Choroid plexus epithelial cell (primary cell): ENCODE data around the gene NOL4L.

ENCODE experiments used
- DNase-seq: peaks from one replicate; pipeline ENCODE4 v3.0.0-alpha.2; 2010; ENCODE audit warnings: low read depth
- H3K4me3 ChIP-seq: 2 replicates; pipeline ENCODE4 v1.5.1; 2011; ENCODE audit warnings: low read depth, mild to moderate bottlenecking, control low read depth, low read length, moderate library complexity
- CTCF ChIP-seq: conservative IDR thresholded peaks from 2 replicates; pipeline ENCODE4 v1.5.1; 2011; ENCODE audit warnings: low read depth, mild to moderate bottlenecking, control low read depth, inconsistent platforms, low read length, moderate library complexity

Gene NOL4L

DNA sequence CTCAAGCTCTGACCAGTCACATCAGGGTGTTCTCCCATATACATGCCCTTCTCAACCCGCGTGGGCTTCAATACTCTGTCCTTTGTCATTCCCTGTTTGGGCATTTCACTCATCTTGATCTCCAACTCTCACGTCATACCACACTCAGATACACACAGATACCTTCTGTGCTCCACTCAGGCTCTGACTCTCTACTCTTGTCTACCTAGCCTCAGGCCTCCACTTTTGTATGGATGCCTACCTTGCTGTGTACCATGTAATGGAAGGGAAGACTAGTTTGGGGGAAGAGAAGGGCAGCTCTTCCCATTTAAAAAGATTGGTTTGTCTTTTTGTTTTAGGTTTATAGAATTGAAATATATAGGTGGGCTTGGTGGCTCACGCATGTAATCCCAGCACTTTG is 178.4 kb downstream of the NOL4L start:
- no peak overlapping the region for H3K4me3 ChIP-seq
- TF ChIP-seq CTCF = no peak
- DNase-seq = no peak

DNA sequence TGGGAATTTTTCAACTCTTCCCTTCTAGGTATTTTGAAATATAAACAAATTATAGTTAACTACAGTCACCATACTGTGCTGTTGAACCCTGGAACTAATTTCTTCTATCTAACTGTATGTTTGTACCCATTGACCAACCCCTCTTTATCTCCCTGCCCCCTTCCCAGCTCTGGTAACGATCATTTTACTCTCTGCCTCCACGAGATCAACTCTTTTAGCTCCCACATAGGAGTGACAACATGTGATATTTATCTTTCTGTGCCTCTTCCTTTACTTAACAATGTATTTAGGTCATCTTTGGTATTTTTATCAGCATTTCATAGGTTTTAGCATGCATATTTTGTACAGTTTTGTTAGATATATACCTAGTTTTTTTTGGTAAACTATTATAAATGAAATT is 181.1 kb downstream of the NOL4L start:
- no peak for DNase-seq
- no peak overlapping the region for H3K4me3 ChIP-seq
- TF ChIP-seq CTCF = no peak

DNA sequence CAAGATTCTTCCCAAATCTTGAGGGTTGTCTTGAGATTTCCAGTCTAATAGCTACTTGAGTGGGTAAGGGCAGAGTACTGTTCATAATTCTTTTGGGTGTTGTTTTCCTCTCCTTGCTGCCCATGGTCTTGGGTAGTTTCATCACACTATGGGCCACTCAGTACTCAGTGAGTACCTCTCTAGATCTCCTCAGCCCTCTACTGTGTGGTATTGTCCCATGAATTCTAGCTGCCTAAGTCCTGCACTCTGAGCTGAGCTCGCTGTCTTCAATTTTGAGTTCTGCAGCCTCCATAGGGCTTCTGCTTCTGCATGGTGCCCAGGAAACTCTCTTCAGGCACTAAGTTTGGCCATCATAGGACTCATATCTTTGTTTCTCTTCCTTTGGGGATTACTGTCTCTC is 184.7 kb downstream of the NOL4L start:
- no peak for DNase-seq
- no peak for TF ChIP-seq CTCF
- no peak overlapping the region for H3K4me3 ChIP-seq

DNA sequence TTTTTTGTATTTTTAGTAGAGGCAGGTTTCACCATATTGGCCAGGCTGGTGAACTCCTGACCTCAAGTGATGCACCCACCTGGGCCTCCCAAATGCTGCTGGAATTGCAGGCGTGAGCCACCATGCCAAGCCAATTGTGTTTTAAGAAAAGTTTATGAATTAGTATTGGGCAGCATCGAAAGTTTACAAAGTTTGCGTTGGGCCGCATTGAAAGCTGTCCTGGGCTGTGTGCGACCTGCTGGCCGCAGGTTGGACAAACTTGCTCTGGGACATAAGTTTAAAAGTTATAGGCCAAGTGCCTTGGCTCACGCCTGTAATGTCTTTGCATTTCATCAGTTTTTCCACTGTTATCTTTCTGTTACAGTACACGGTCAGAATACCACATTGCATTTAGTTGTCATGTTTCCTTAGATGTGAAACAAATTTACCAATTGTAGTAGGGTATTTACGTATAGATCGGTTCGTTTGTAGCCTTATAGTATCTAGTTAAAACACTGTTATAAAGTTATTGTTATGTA is 187.5 kb downstream of the NOL4L start:
- DNase-seq = peak; percentile 16
- TF ChIP-seq CTCF = no peak
- no peak overlapping the region for H3K4me3 ChIP-seq

GRCh38 chr20:32396646-32397160 is 188.4 kb downstream of the NOL4L start:
- DNase-seq = peak; percentile 15
- TF ChIP-seq CTCF = no peak
- H3K4me3 ChIP-seq = no peak overlapping the region

DNA sequence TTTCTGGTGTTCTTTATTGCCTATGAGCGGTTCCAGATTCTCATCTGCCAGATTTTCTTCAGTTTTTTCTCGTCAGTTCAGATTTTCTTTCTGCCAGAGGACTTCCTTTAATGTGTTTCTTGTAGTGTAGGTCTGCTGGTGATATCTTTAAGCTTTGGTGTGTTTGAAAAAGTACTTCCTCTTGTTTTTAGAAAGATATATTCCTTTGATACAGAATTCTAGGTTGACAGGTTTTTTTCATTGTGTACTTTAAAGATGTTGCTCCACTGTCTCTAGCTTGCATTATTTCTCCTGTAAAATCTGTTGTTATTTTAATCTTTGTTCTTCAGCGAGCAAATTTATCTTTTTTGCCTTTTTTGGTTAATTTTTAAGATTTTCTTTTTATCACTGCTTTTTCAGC is 190.1 kb downstream of the NOL4L start:
- DNase-seq = no peak
- no peak for TF ChIP-seq CTCF
- H3K4me3 ChIP-seq = no peak overlapping the region
